Esophagus squamous epithelium (tissue), 4 donors: ENCODE data around the gene FGD1.
A peak's percentile ranks its signal among the peaks of the same experiment; 100 is the strongest.

Source experiments
- CTCF ChIP-seq, 6 experiments: fragments of 450-650 bp in 4 of 6; fragments of 200-600 bp in 2 of 6; sonication (generic) in 2 of 6; IDR thresholded peaks; one replicate each; pipeline ENCODE4 v1.5.1; 2016 to 2019; ENCODE audit warnings: antibody characterized with exemption in 6 of 6, mild to moderate bottlenecking in 4 of 6, moderate library complexity in 4 of 6
- POLR2A ChIP-seq, 4 donors: fragments of 450-650 bp; IDR thresholded peaks; one replicate each; pipeline ENCODE4 v1.6.1; 2017; ENCODE audit warnings: antibody characterized with exemption in 4 of 4, mild to moderate bottlenecking in 4 of 4, moderate library complexity in 3 of 4

GRCh38 chrX:54439960-54440871 is 55.8 kb downstream of the FGD1 start, which contains the start of gene TSR2:
- TF ChIP-seq CTCF (IDR thresholded peaks at IDR 0.05), result no peak
- TF ChIP-seq POLR2A (IDR thresholded peaks at IDR 0.05), result peak in 1 of 4 donors; percentile 47
